OCI-LY3 (cell line): ENCODE data around the gene LPCAT2.

ENCODE experiments used
- H2AFZ ChIP-seq: fragments of 200-600, 300-600 bp; shearing (Covaris generic); 2 replicates; pipeline ENCODE4 v1.6.0; 2014; ENCODE audit warnings: antibody characterized with exemption, low read depth, low read length
- H3K27ac ChIP-seq: fragments of 200-600, 300-600 bp; sonication (generic); 2 replicates; pipeline ENCODE4 v1.5.1; 2014; ENCODE audit warnings: mild to moderate bottlenecking, low read length, moderate library complexity, mixed read lengths
- H3K27me3 ChIP-seq: fragments of 200-600, 300-600 bp; sonication (generic); 2 replicates; pipeline ENCODE4 v1.6.1; 2014; ENCODE audit warnings: low read depth, low read length, mixed read lengths
- H3K36me3 ChIP-seq: fragments of 200-600, 300-600 bp; sonication (generic); replicated peaks from 2 replicates; pipeline ENCODE3; 2014; ENCODE audit warnings: low read depth, low read length, mixed read lengths
- H3K4me1 ChIP-seq: fragments of 300-600, 200-600 bp; sonication (generic); 2 replicates; pipeline ENCODE4 v1.6.1; 2014; ENCODE audit warnings: low read length, mixed read lengths
- H3K4me2 ChIP-seq: fragments of 200-600, 300-600 bp; sonication (generic); 2 replicates; pipeline ENCODE4 v1.6.1; 2014; ENCODE audit warnings: low read length, mixed read lengths
- H3K4me3 ChIP-seq: fragments of 300-600, 200-600 bp; sonication (generic); 2 replicates; pipeline ENCODE4 v1.5.1; 2014; ENCODE audit warnings: antibody characterized with exemption, mild to moderate bottlenecking, low read length, moderate library complexity
- H3K79me2 ChIP-seq: fragments of 300-600, 200-600 bp; shearing (Covaris generic); 2 replicates; pipeline ENCODE4 v1.6.1; 2014; ENCODE audit warnings: mild to moderate bottlenecking, low read length, mixed read lengths
- H3K9ac ChIP-seq: fragments of 300-600, 200-600 bp; shearing (Covaris generic); 2 replicates; pipeline ENCODE4 v1.6.0; 2014; ENCODE audit warnings: mild to moderate bottlenecking, low read length, moderate library complexity
- H3K9me3 ChIP-seq: fragments of 200-600, 300-600 bp; shearing (Covaris generic); 2 replicates; pipeline ENCODE4 v1.6.1; 2014; ENCODE audit warnings: low read length, mixed read lengths; ENCODE audit not compliant: insufficient read depth
- H4K20me1 ChIP-seq: fragments of 200-600, 300-600 bp; sonication (generic); 2 replicates; pipeline ENCODE4 v1.6.1; 2016; ENCODE audit warnings: low read length, mixed read lengths; ENCODE audit not compliant: insufficient read depth
- CTCF ChIP-seq: fragments of 200-600, 300-600 bp; sonication (generic); IDR thresholded peaks from 2 replicates; pipeline ENCODE4 v1.5.1; 2014; ENCODE audit warnings: antibody characterized with exemption, low read length, low read depth
- EZH2phosphoT487 ChIP-seq: fragments of 200-600 bp; shearing (Covaris generic); IDR thresholded peaks from 2 replicates; pipeline ENCODE4 v1.6.1; 2018; ENCODE audit warnings: antibody characterized with exemption, mixed run types, low read depth

The LPCAT2 gene

GRCh38 chr16:55502801-55503366 lies 6.0 kb upstream of the LPCAT2 start:
- no peak overlapping the region for H3K4me2 ChIP-seq

GRCh38 chr16:55503726-55504550 lies 4.9 kb upstream of the LPCAT2 start:
- no peaks in the 10 kb centered on the region for H3K36me3 ChIP-seq
- H3K9me3 ChIP-seq, result no peaks in the 10 kb centered on the region
- no peaks in the 10 kb centered on the region for H3K79me2 ChIP-seq
- no peaks in the 10 kb centered on the region for H3K27me3 ChIP-seq
- no peak overlapping the region for H2AFZ ChIP-seq
- no peaks in the 10 kb centered on the region for H3K4me1 ChIP-seq
- TF ChIP-seq CTCF, result no peak
- no peak for TF ChIP-seq EZH2phosphoT487
- H3K4me2 ChIP-seq, result no peak overlapping the region
- no peaks in the 10 kb centered on the region for H4K20me1 ChIP-seq
- H3K4me3 ChIP-seq, result no peak overlapping the region
- H3K27ac ChIP-seq, result no peak overlapping the region
- H3K9ac ChIP-seq, result no peak overlapping the region

More at GRCh38 chr16:55502801-55503366, 6.0 kb upstream of the LPCAT2 start:
- no peak overlapping the region for H3K9ac ChIP-seq
- TF ChIP-seq CTCF, result no peak
- TF ChIP-seq EZH2phosphoT487, result no peak
- H3K27ac ChIP-seq, result no peak overlapping the region
- H4K20me1 ChIP-seq, result no peaks in the 10 kb centered on the region
- H3K36me3 ChIP-seq, result no peaks in the 10 kb centered on the region
- H3K79me2 ChIP-seq, result no peaks in the 10 kb centered on the region
- H3K27me3 ChIP-seq, result no peaks in the 10 kb centered on the region
- no peaks in the 10 kb centered on the region for H3K9me3 ChIP-seq
- no peak overlapping the region for H2AFZ ChIP-seq
- H3K4me1 ChIP-seq, result no peaks in the 10 kb centered on the region
- no peak overlapping the region for H3K4me3 ChIP-seq

DNA sequence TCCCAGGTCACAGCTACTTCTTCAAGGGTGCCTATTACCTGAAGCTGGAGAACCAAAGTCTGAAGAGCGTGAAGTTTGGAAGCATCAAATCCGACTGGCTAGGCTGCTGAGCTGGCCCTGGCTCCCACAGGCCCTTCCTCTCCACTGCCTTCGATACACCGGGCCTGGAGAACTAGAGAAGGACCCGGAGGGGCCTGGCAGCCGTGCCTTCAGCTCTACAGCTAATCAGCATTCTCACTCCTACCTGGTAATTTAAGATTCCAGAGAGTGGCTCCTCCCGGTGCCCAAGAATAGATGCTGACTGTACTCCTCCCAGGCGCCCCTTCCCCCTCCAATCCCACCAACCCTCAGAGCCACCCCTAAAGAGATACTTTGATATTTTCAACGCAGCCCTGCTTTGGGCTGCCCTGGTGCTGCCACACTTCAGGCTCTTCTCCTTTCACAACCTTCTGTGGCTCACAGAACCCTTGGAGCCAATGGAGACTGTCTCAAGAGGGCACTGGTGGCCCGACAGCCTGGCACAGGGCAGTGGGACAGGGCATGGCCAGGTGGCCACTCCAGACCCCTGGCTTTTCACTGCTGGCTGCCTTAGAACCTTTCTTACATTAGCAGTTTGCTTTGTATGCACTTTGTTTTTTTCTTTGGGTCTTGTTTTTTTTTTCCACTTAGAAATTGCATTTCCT lies 3.4 kb upstream of the LPCAT2 start:
- Histone ChIP-seq H3K27ac (no peak overlapping the region), H3K27me3 (no peaks in the 10 kb centered on the region), H3K9ac (no peak overlapping the region), H3K4me3 (no peak overlapping the region), H2AFZ (no peak overlapping the region), H3K4me2 (no peak overlapping the region), H3K79me2 (no peaks in the 10 kb centered on the region), H3K36me3 (no peaks in the 10 kb centered on the region), H4K20me1 (no peaks in the 10 kb centered on the region), H3K9me3 (no peaks in the 10 kb centered on the region), H3K4me1 (no peaks in the 10 kb centered on the region)
- no peak for TF ChIP-seq CTCF
- TF ChIP-seq EZH2phosphoT487, result no peak

- Histone ChIP-seq H3K4me1 (no peaks in the 10 kb centered on the region), H3K36me3 (no peaks in the 10 kb centered on the region), H3K79me2 (no peaks in the 10 kb centered on the region), H3K27me3 (no peaks in the 10 kb centered on the region), H3K4me3 (no peak overlapping the region), H4K20me1 (no peaks in the 10 kb centered on the region), H3K9me3 (no peaks in the 10 kb centered on the region), H2AFZ (no peak overlapping the region), H3K9ac (no peak overlapping the region), H3K27ac (no peak overlapping the region), H3K4me2 (no peak overlapping the region)
- TF ChIP-seq EZH2phosphoT487 (no peak), CTCF (no peak)
Measured at GRCh38 chr16:55506083-55506482, 2.8 kb upstream of the LPCAT2 start.
